ENCODE data around the gene RBBP7. TPM values are rescaled to one million over a fixed set of nuclear protein-coding genes. Genes with fewer than 3 reads are reported as not detected.
A peak's percentile ranks its signal among the peaks of the same experiment; 100 is the strongest.

Gene RBBP7
- total RNA-seq, 1 donor from 2014 or later = 63.4 TPM

- no peaks in the 10 kb centered on the region for H3K9me3 ChIP-seq
- H3K27ac ChIP-seq = no peak overlapping the region
- DNase-seq (no peak), ATAC-seq (no peak)
- TF ChIP-seq, protein P1, sequence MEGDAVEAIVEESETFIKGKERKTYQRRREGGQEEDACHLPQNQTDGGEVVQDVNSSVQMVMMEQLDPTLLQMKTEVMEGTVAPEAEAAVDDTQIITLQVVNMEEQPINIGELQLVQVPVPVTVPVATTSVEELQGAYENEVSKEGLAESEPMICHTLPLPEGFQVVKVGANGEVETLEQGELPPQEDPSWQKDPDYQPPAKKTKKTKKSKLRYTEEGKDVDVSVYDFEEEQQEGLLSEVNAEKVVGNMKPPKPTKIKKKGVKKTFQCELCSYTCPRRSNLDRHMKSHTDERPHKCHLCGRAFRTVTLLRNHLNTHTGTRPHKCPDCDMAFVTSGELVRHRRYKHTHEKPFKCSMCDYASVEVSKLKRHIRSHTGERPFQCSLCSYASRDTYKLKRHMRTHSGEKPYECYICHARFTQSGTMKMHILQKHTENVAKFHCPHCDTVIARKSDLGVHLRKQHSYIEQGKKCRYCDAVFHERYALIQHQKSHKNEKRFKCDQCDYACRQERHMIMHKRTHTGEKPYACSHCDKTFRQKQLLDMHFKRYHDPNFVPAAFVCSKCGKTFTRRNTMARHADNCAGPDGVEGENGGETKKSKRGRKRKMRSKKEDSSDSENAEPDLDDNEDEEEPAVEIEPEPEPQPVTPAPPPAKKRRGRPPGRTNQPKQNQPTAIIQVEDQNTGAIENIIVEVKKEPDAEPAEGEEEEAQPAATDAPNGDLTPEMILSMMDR (IDR thresholded peaks at IDR 0.05) = no peak
- H3K4me3 ChIP-seq = no peak overlapping the region
- H3K36me3 ChIP-seq = peaks cover 20% of the 10 kb centered on the region
- H3K4me1 ChIP-seq = no peaks in the 10 kb centered on the region
- intact Hi-C loops (cut with DNase I) = loop anchor here (10.0 kb wide), 1 partner anchor 222 kb away; no protein-coding TSS in a partner anchor
- H3K27me3 ChIP-seq = no peaks in the 10 kb centered on the region
These were observed 47.4 kb downstream of the RBBP7 start for GRCh38 chrX:16822723-16823122.

DNA sequence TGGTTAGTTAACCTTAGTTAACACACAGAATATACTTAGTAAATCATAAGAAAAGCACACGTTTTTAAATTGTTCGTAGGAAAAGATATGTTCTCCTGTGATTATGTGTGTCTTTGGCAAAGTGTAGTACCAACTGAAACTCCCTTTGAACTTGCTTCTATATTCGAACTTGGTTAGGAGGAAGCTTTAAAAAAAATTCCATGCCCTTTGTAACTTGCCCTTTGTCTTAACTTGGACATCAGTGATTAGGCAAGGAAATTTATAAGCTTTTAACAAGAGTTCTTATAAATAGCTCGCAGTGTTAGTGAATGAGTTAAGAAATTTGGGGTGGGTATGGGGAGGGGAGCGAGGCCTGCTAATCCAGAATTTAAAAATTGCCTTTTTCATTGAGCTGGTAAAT, 50.5 kb downstream of the RBBP7 start:
- no peak overlapping the region for H3K27ac ChIP-seq
- H3K4me3 ChIP-seq = no peak overlapping the region
- intact Hi-C loops (cut with DNase I) = loop anchor here (10.0 kb wide), 1 partner anchor 225 kb away; no protein-coding TSS in a partner anchor
- TF ChIP-seq, protein P1 (IDR thresholded peaks at IDR 0.05) = no peak
- H3K27me3 ChIP-seq = no peaks in the 10 kb centered on the region
- no peaks in the 10 kb centered on the region for H3K9me3 ChIP-seq
- ATAC-seq (no peak), DNase-seq (no peak)
- H3K4me1 ChIP-seq = no peaks in the 10 kb centered on the region
- H3K36me3 ChIP-seq = peaks cover 20% of the 10 kb centered on the region

DNA sequence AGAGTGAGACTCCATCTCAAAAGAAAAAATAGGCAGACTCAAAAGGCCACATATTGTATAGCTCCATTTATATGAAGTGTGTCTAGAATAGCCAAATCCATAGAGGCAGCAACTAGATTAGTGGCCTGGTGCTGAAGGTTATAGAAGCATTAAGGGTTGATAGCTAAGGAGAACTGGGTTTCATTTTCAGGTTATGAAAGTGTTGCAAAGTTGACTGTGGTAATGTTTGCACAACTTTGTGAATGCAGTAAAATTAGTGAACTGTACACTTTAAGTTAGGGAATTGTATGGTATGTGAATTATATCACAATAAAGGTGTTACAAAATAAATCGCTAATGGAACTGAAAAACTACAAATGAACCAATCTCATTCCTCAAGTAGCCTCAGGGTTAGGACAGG, 55.6 kb downstream of the RBBP7 start:
- TF ChIP-seq, protein P1 (IDR thresholded peaks at IDR 0.05) = no peak
- Histone ChIP-seq H3K4me1 (no peaks in the 10 kb centered on the region), H3K27me3 (no peaks in the 10 kb centered on the region), H3K9me3 (no peaks in the 10 kb centered on the region), H3K4me3 (no peak overlapping the region), H3K27ac (no peak overlapping the region), H3K36me3 (peaks cover 6% of the 10 kb centered on the region)
- ATAC-seq (no peak), DNase-seq (no peak)
- intact Hi-C loops (cut with DNase I) = no loop called here

DNA sequence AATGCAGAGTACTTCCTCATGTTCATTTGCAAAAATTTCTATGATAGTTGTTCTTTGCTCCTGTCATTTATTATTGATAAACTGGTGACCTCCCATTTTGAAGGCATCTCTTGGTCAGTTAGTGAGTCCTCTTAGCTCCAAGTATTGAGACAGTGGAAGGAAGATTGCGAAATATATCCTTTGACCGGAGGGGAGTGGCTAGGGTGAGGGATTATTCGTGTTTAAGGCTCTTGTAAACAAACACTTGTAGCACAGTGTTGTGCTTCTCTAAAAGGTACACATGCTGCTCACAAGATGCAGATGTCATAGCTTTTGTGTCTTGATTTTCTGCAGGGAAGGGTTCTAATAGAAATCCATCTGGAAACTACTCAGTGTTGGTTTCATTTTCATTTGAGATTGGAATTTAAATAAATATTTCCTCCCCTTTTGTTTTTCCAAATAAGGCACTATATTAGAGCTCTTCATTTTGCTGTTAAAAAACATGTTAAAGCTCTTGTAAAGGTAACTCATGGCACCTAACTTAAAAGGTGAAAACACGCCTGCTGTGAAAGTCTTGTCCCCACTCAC, 62.1 kb downstream of the RBBP7 start:
- peak overlapping the region; percentile 36 for H3K4me3 ChIP-seq
- peaks cover 6% of the 10 kb centered on the region for H3K4me1 ChIP-seq
- intact Hi-C loops (cut with DNase I) = no loop called here
- no peaks in the 10 kb centered on the region for H3K9me3 ChIP-seq
- no peaks in the 10 kb centered on the region for H3K36me3 ChIP-seq
- TF ChIP-seq, protein P1 (IDR thresholded peaks at IDR 0.05) = no peak
- DNase-seq (no peak), ATAC-seq (peak; percentile 81)
- peak overlapping the region; percentile 42 for H3K27ac ChIP-seq
- no peaks in the 10 kb centered on the region for H3K27me3 ChIP-seq

DNA sequence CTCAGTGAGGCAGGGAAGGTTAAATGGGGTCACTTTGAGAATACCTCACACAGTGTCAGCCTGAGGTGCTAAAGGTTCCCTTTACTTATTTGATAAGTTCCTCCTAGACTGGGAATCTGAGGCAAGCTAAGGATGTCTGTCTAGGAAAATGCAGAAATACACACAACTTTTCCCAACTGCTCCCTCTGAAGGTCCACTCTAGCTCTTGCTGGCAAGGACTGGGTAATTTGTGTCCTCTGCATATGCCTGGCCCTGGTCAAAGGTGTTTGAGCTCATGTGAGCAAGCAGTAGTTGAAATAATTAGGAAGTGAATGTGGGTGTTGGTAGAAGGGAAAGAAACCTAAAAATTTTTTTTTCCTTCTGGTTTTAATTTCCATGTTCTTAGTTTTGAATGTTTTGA, 62.6 kb downstream of the RBBP7 start:
- TF ChIP-seq, protein P1 (IDR thresholded peaks at IDR 0.05) = peak; percentile 34
- DNase-seq = no peak
- no peaks in the 10 kb centered on the region for H3K36me3 ChIP-seq
- H3K4me1 ChIP-seq = peaks cover 6% of the 10 kb centered on the region
- intact Hi-C loops (cut with DNase I) = no loop called here
- H3K27me3 ChIP-seq = no peaks in the 10 kb centered on the region
- H3K27ac ChIP-seq = peak overlapping the region; percentile 24
- H3K4me3 ChIP-seq = peak overlapping the region; percentile 36
- H3K9me3 ChIP-seq = no peaks in the 10 kb centered on the region
- ATAC-seq = peak; percentile 59

All from upper lobe of right lung (tissue), 1 donor.